ENCODE measurements around the gene CDNF. TPM values are rescaled to one million over a fixed set of nuclear protein-coding genes. Genes with fewer than 3 reads are reported as not detected.
"Not testable (repeated sequence)": the region's sequence is repeated elsewhere in the genome, so short reads cannot be mapped to it uniquely, and the experiment has no call there.

CDNF gene
- total RNA-seq (2014; rRNA removed; shearing (Covaris generic); ENCODE audit: low replicate concordance), result 0.34 TPM in 1 of 2 replicates, not detected in the other

DNA sequence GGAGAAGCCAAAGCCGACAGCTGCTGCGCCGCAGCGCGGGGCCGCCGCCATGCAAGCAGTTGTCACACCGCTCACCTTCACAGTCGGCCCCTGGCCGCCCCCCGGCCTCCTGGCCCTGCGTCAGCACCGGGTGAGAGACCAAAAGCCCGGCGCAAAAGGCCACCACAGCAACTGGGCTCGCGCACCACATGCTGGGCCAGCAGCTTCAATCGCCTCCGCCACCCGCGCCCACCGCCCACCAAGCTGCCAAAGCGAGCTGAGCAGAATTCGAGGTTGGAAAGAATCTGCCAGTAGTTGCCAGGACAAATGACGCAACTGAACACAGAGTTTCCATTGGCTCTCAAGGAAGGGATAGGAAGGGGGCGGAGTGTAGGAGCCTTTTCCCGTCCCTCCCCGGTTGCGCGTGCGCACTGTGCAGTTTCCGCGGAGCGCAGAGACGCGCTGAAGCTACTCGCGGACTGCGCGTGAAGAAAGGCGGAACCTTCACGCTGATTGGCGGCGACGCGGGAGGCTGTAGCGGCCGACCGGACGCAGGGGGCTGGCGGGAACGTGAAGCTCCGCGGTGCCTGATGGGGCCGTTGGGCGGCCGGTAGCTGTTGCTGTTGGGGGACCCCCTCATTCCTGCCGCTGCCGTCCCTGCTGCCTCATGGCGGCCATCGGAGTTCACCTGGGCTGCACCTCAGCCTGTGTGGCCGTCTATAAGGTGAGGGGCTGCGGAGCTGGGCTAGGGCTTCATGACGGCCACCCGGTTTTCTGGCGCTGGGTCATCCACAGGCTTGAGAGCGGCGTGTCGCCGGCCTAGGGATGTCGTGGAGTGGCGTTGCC lies at the start of gene CDNF, which contains the start of the genes HSPA14 and MSANTD7:
TSS of gene CDNF (minus strand) at position 281 of the 825 bp plus-strand sequence. CDS start at position 190, 91 bp downstream.
TSS of gene HSPA14 (plus strand) at position 550 of the 825 bp plus-strand sequence. CDS start at position 647, 97 bp downstream.
TSS of gene MSANTD7 (plus strand) at position 550 of the 825 bp plus-strand sequence. CDS start 3,979 bp downstream, outside the sequence.
- in situ Hi-C loops (cut with HindIII; ENCODE audit: low pct_unique_long_range_greater_than_20kb, low sequenced_read_pairs), result no loop called here
- DNase-seq (ENCODE audit: low read depth), result peak; percentile 99

DNA sequence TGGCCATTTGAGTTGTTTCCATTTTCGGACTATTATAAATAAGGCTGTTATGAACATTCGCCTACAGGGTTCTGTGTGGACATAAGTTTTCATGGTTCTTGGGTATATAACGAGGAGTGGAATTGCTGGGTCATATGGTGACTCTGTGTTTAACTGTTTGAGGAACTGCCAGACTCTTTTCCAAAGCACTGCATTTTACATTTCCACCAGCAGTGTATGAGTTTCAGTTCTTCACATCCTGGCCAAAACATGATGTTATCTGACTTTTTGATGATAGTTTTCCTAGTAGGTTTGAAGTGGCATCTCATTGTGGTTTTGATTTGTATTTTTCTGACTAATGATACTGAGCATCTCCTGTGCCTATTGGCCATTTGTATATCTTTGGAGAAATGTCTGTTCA lies 46.2 kb upstream of the CDNF start:
- in situ Hi-C loops (cut with HindIII; ENCODE audit: low pct_unique_long_range_greater_than_20kb, low sequenced_read_pairs), result no loop called here
- no peak for DNase-seq (ENCODE audit: low read depth)

DNA sequence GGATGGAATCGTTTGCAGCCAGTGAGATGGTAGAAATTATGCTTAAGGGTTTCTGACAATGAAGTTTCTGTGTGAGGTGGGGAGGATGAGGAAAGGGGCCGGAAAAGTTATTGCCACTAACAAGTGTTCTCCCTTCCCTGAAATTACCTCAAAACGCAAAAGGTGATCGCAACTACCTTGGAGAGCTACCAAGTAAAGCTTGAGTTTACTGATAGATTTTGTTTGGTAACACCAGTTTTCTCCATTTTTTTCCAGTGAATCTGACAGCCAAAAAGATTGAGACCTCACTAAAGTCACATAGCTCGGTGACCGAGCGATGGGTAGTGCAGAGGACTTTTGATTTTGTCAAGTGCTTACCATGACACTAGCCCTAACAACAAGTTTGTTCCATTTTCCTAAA lies 42.4 kb upstream of the CDNF start:
- in situ Hi-C loops (cut with HindIII; ENCODE audit: low pct_unique_long_range_greater_than_20kb, low sequenced_read_pairs), result no loop called here
- peak; percentile 5 for DNase-seq (ENCODE audit: low read depth)

DNA sequence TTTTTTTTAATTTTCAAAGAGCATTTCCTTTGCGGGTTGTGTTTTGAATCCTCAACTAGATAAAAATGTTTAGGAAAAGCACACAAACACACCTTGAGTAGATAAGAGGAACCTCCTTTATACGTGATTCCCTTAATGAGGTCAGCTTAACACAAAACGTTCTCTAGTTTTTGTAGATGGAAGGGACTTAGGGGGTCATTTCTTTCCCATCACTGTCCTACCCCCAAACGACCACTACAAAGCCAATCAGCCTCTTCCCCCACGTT lies 42.0 kb upstream of the CDNF start:
- in situ Hi-C loops (cut with HindIII; ENCODE audit: low pct_unique_long_range_greater_than_20kb, low sequenced_read_pairs), result no loop called here
- DNase-seq (ENCODE audit: low read depth), result no peak

DNA sequence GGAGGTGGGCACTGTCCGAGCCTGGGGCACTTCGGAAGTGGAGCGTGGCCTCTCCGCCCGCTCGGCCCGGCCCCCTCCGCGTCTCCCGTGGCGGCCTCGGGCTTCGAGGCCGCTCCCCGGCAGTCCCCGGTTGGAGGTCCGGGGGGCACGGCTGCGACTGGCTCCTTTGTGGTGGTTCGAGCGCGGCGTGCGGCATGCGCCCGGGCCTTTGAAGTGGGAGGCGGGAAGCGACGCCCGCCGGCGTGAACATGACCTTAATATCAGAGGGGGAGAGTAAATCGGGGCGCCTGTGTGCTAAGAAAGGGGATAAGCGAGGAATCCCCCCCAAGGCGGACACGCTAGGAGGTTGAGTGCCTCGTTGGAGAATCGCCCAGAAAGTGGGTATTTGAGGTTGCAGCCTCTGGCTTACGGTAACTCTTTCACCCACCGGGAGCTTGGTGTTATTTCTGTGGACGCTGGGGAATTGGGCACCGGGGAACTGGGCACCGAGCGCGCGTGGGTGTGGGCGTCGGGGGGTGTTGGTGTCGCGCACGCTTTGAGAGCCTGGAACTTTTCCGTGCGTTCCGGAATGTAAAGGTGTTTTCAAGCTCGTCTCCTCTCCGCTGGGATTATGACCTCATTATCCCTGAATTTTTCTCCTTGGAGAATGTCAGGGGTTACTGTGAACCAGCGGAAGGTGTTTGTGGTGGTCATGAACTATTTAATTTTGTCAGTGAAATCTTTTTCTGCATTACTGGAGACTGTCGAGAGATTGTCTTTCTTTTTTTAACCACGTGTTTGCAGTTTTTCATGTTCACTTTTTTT lies 41.5 kb upstream of the CDNF start:
- peak; percentile 25 for DNase-seq (ENCODE audit: low read depth)
- in situ Hi-C loops (cut with HindIII; ENCODE audit: low pct_unique_long_range_greater_than_20kb, low sequenced_read_pairs), result no loop called here

DNA sequence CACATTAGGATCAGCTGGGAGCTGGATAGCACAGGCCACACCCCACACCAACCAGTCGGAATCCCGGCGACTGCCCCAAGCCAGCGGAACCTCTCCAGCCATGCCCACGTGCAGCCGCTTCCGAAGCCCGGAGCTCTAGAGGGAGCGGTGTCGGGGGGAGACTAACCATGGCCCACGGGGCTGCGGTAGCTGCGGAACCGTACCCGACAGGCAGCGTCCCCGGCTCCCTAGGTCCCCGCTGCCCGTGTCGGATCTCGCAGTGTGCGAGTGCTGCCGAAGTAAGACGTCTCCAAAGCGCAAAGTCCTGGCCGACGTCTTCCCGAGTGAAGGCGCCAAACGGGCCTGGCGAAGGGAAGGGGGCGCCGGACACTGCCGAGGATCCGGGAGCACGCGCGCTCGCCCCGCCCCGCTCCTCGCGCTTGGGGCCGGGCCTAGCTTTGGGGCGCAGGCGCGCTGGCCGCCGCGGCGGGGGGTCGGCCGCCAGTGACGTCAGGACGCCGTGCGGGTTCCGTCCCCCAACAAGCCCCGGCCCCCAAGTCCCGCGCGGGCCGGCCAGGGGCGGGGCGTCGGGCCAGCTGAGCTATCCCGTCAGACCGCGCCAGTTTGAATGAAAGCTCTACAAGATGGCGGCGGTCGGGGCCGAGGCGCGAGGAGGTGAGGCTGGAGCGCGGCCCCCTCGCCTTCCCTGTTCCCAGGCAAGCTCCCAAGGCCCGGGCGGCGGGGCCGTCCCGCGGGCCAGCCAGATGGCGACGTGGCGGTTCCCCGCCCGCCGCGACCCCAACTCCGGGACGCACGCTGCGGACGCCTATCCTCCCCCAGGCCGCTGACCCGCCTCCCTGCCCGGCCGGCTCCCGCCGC lies 40.7 kb upstream of the CDNF start, which contains the start of gene SUV39H2:
TSS of gene SUV39H2 (plus strand) at position 601 of the 858 bp plus-strand sequence. CDS start at position 624, 23 bp downstream.
- DNase-seq (ENCODE audit: low read depth), result peak; percentile 97
- in situ Hi-C loops (cut with HindIII; ENCODE audit: low pct_unique_long_range_greater_than_20kb, low sequenced_read_pairs), result no loop called here

DNA sequence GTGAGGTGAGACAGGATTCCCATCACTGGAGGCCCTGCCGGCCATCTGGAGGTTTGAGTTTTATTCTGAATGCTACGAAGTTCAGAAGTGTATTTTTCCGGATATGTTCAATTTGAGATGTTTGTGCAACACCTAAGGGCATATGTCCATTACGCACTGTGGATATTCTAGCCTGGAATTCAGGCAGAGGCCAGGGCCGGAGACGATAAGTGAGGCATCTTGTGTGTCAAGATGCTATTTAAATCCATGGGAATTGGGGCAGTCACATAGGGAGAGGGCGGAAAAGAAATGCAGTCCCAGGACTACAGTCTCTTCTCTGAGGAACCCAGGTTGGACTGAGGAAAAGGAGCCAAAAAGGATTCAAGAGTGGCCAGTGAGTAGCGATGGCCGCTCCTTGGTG lies 38.9 kb upstream of the CDNF start:
- no peak for DNase-seq (ENCODE audit: low read depth)
- in situ Hi-C loops (cut with HindIII; ENCODE audit: low pct_unique_long_range_greater_than_20kb, low sequenced_read_pairs), result no loop called here

DNA sequence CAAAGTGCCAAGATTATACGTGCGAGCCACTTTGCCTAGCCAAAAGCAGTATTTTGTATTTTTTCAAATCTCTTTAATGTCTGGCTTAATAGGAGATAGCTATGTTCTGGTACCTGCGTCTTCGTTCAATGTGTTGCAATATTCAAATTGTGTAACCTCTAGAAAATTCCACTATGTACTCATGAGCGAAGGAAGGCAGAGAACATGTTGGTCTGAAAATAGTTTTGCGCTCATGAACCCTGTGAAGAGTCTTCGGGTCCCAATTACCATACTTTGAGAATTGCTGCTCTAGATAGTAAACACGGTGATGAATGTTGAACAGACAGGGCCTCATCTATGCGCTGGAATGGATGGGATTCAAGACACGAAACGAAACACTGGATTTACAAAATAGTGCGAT lies 38.1 kb upstream of the CDNF start:
- DNase-seq (ENCODE audit: low read depth), result no peak
- in situ Hi-C loops (cut with HindIII; ENCODE audit: low pct_unique_long_range_greater_than_20kb, low sequenced_read_pairs), result no loop called here

DNA sequence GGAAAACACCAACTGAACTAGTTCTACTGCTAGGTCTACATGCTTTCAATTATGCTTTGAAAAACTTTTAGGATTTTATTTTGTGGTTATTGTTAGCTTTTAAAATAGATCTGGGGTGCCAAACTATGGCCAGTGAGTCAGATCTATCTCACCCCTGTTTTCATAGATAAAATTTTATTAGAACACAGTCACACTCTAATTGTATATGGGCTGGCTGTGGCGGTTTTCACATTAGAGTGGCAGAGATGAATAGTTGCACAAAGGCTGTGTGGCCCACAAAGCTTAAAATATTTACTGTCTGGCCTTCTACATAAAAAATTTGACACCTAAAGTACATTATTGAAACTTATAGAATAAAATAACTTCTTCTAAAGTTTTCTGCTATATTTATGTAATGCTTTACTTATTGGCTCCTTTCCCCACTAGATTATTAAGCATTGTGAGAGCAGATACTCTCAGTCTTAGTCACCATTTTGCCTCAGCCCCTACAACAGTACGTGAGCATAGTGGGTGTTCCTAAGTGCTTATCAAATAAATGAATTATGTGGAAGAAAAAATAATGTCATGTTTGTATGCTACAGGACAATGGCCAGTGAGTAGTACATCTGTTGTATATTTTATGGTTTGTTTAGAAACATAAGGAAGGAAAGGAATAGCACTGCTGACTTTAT lies 35.4 kb upstream of the CDNF start:
- in situ Hi-C loops (cut with HindIII; ENCODE audit: low pct_unique_long_range_greater_than_20kb, low sequenced_read_pairs), result no loop called here
- DNase-seq (ENCODE audit: low read depth), result no peak

DNA sequence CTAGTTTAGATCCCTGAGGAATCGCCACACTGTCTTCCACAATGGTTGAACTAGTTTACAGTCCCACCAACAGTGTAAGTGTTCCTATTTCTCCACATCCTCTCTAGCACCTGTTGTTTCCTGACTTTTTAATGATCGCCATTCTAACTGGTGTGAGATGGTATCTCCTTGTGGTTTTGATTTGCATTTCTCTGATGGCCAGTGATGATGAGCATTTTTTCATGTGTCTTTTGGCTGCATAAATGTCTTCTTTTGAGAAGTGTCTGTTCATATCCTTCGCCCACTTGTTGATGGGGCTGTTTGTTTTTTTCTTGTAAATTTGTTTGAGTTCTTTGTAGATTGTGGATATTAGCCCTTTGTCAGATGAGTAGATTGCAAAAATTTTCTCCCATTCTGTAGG lies 27.0 kb upstream of the CDNF start:
- in situ Hi-C loops (cut with HindIII; ENCODE audit: low pct_unique_long_range_greater_than_20kb, low sequenced_read_pairs); DNase-seq (ENCODE audit: low read depth): not testable (repeated sequence)

DNA sequence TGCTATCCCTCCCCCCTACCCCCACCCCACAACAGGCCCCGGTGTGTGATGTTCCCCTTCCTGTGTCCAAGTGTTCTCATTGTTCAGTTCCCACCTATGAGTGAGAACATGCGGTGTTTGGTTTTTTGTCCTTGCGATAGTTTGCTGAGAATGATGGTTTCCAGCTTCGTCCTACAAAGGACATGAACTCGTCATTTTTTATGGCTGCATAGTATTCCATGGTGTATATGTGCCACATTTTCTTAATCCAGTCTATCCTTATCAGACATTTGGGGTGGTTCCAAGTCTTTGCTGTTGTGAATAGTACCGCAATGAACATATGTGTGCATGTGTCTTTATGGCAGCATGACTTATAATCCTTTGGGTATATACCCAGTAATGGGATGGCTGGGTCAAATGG lies 26.6 kb upstream of the CDNF start:
- in situ Hi-C loops (cut with HindIII; ENCODE audit: low pct_unique_long_range_greater_than_20kb, low sequenced_read_pairs); DNase-seq (ENCODE audit: low read depth): not testable (repeated sequence)

DNA sequence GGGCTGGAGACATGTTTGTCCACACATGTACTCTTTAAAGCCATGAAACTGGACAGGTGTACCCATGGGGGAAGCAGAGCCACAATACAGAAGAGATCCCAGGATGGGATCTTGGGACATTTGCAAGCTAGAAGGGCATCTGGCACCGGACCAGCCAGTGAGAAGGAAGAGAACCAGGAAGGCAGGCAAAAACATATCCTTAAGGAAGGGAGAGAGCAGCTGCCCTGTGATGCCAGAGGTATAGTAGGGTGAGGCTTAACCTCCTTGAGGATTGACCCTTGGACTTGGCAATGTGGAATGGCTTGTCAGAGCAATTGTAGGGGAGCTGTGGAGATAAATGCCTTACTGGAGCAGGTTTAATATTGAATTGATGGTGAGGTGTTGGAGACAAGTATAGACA lies 23.0 kb upstream of the CDNF start:
- in situ Hi-C loops (cut with HindIII; ENCODE audit: low pct_unique_long_range_greater_than_20kb, low sequenced_read_pairs), result no loop called here
- no peak for DNase-seq (ENCODE audit: low read depth)

DNA sequence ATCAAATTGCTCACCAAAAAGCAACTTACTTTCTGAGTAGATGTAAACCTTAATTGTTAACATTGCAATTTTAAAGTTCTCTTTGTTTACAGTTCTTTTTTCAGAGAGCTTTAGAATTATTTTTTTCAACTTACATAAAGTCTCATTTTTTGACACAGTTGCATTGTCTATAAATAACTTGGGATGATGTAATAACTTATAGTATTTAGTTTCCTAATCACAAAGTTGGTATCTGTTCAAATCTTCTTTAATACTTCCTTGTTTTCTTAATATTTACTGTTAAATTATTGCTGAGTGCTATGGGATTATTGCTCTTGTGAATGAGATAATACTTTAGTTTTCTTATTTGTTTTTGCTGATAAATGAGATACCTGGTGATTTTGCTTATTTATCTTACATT lies 21.9 kb upstream of the CDNF start:
- in situ Hi-C loops (cut with HindIII; ENCODE audit: low pct_unique_long_range_greater_than_20kb, low sequenced_read_pairs), result no loop called here
- no peak for DNase-seq (ENCODE audit: low read depth)

DNA sequence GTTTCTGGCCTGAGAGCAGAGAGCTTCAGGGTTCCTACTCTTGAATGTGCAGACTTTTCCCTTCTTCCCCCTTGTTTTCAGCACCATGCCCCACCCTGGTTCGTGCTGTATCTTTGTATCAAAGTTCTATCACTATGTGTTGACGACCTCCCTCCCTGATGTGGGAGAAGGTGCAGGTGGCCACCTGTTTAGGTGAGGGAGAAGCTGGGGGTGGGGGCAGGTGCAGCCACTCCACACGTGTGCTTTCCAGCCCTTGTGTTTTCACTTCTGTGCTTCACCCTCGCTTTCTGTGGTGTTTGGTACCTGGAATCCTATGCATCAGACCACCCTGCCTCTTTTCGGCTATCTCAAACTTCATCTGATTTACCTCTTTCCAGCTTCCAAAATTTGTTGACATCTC lies 21.2 kb upstream of the CDNF start:
- in situ Hi-C loops (cut with HindIII; ENCODE audit: low pct_unique_long_range_greater_than_20kb, low sequenced_read_pairs), result no loop called here
- DNase-seq (ENCODE audit: low read depth), result no peak

DNA sequence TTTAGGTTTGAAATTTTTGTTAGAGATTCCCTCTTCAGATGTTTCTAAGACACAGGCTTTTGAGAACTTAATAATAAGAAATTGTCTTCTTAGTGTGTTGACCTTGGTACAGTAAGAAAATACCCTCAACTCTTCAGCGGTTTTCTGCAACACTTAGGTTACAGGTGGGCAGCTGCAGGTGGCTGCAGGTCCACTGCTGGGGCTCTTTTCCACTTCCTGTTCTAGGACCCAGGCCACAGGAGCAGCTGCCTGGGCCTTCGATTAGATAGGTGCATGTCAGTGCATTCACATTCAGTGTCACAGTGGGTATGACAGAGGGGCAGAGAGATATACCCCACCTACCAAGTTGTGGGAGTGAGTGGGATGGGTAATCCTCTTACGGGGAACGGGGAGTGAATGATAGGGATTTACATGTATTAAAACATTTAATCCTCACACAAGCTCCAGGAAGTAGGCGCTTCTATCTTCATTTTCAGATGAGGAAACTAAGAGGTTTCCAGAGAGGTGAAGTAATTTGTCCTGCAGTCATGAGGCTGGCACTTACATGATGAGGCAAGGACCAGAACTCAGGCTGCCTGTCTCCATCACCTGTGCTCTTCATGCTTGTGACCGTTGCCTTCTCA lies 20.6 kb upstream of the CDNF start:
- in situ Hi-C loops (cut with HindIII; ENCODE audit: low pct_unique_long_range_greater_than_20kb, low sequenced_read_pairs), result no loop called here
- DNase-seq (ENCODE audit: low read depth), result no peak

DNA sequence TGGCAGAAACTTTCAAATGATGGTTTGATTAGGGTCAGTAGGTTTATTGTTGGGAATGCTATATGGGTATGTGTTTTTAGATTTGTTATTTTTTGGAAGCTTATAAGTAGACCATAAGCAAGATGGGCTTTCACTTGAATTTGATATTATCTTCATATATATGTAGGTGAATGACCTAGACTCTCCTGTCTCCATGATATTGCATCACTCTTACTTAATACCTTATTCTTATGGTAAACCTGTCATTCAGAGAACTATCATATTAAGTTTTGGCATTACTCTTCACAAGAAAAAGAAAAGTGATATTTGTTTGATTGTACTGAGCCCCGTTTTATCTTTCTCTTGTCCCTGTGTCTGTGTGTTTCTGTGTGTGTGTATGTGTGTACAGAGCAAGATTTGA lies 17.6 kb upstream of the CDNF start:
- DNase-seq (ENCODE audit: low read depth), result no peak
- in situ Hi-C loops (cut with HindIII; ENCODE audit: low pct_unique_long_range_greater_than_20kb, low sequenced_read_pairs), result no loop called here

DNA sequence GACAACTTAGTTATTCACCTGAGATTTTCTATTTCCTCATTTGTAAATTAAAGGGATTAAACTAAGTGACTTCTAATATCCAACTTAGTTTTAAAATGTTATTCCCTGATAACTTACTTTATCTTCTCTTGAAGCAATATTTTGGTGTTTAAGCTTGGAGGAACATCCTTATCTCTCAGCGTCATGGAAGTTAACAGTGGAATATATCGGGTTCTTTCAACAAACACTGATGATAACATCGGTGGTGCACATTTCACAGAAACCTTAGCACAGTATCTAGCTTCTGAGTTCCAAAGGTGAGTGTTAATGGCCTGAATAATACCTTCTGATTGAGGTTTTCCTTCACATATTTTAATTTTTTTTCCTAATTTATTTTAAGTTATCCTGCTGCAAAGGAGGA lies 14.4 kb upstream of the CDNF start:
- in situ Hi-C loops (cut with HindIII; ENCODE audit: low pct_unique_long_range_greater_than_20kb, low sequenced_read_pairs), result no loop called here
- no peak for DNase-seq (ENCODE audit: low read depth)

Measured in Caki2 (cell line).